A549 treated with GW870086 at 1 μM for 4 hours (cell line): ENCODE results near the gene MIER3. TPM values are rescaled to one million over a fixed set of nuclear protein-coding genes. Genes with fewer than 3 reads are reported as not detected.

Source experiments
- total RNA-seq: library from RNA; stranded (reverse); fragments of 200-300 nt; extraction: Qiagen RNA extraction; gene quantifications from 5 replicates; pipeline ENCODE4 v1.2.3, GENCODE V29; 2022; ENCODE audit warnings: low read depth

MIER3 gene
- total RNA-seq, result 8.0 to 15.3 TPM (median 11.7 TPM) in 5 replicates

GRCh38 chr5:56951946-56952691 lies at the start of gene MIER3:
Gene MIER3, minus strand, starts transcription at chr5:56952123. Its CDS starts 21 bp downstream, at chr5:56952102.

GRCh38 chr5:56909294-56910209 lies 42.4 kb downstream of the MIER3 start, which contains the start of gene SETD9:
Gene SETD9, plus strand, starts transcription at chr5:56909596. Its CDS starts 50 bp downstream, at chr5:56909646.

Other genes starting within 250 kb of the MIER3 start
- gene MAP3K1, start 136.6 kb downstream of the MIER3 start, total RNA-seq, result 1.1 to 1.9 TPM (median 1.5 TPM) in 5 replicates
- 4.5 to 8.2 TPM (median 6.0 TPM) in 5 replicates for gene SETD9, start 42.5 kb downstream of the MIER3 start, total RNA-seq
- 33.9 to 44.4 TPM (median 40.4 TPM) in 5 replicates for gene GPBP1, start 221.9 kb upstream of the MIER3 start, total RNA-seq